Brain microvascular endothelial cell (primary cell): ENCODE data around the gene GRM7.

Experiments used
- DNase-seq: peaks from one replicate; pipeline ENCODE4 v3.0.0-alpha.2; 2020
- H3K27ac ChIP-seq: fragments of 250-450 bp; sonication (Bioruptor Pico); 2 replicates; pipeline ENCODE4 v1.5.1; 2020; ENCODE audit warnings: mild to moderate bottlenecking, moderate library complexity
- H3K27me3 ChIP-seq: fragments of 250-450 bp; sonication (Bioruptor Pico); replicated peaks from 2 replicates; pipeline ENCODE4 v1.5.1; 2020; ENCODE audit warnings: mild to moderate bottlenecking
- H3K36me3 ChIP-seq: fragments of 250-450 bp; sonication (Bioruptor Pico); replicated peaks from 2 replicates; pipeline ENCODE4 v1.5.1; 2020; ENCODE audit warnings: mild to moderate bottlenecking
- H3K4me3 ChIP-seq: 2 replicates; pipeline ENCODE4 v1.5.1; 2011; ENCODE audit warnings: low read depth, mild to moderate bottlenecking, control low read depth, low read length, moderate library complexity
- CTCF ChIP-seq: IDR thresholded peaks from 2 replicates; pipeline ENCODE4 v1.5.1; 2011; ENCODE audit warnings: low read depth, mild to moderate bottlenecking, moderate library complexity, low read length, control low read depth, inconsistent platforms; ENCODE audit errors: missing control alignments
- in situ Hi-C: cut with HindIII; loops from 2 replicates; pipeline ENCODE4 v1.10.0; 2017; ENCODE audit warnings: low sequenced_read_pairs, low pct_ligation_motif_present

The GRM7 gene

GRCh38 chr3:7393944-7394605 lies 533.2 kb downstream of the GRM7 start:
- H3K4me3 ChIP-seq: no peak overlapping the region
- in situ Hi-C loops: no loop called here
- TF ChIP-seq CTCF: no peak
- H3K27ac ChIP-seq: no peak overlapping the region
- no peaks in the 10 kb centered on the region for H3K27me3 ChIP-seq
- H3K36me3 ChIP-seq: no peaks in the 10 kb centered on the region
- no peak for DNase-seq

GRCh38 chr3:7396534-7396933 lies 535.6 kb downstream of the GRM7 start:
- in situ Hi-C loops: no loop called here

GRCh38 chr3:7397097-7397496 lies 536.2 kb downstream of the GRM7 start:
- in situ Hi-C loops: no loop called here
- Histone ChIP-seq H3K27me3 (no peaks in the 10 kb centered on the region), H3K27ac (no peak overlapping the region), H3K36me3 (no peaks in the 10 kb centered on the region), H3K4me3 (no peak overlapping the region)
- TF ChIP-seq CTCF: no peak
- DNase-seq: no peak

More at GRCh38 chr3:7396534-7396933, 535.6 kb downstream of the GRM7 start:
- Histone ChIP-seq H3K4me3 (no peak overlapping the region), H3K27me3 (no peaks in the 10 kb centered on the region), H3K27ac (no peak overlapping the region), H3K36me3 (no peaks in the 10 kb centered on the region)
- no peak for DNase-seq
- TF ChIP-seq CTCF: no peak

- H3K36me3 ChIP-seq: no peaks in the 10 kb centered on the region
- in situ Hi-C loops: no loop called here
- no peak for DNase-seq
- TF ChIP-seq CTCF: no peak
- no peak overlapping the region for H3K27ac ChIP-seq
- H3K27me3 ChIP-seq: no peaks in the 10 kb centered on the region
- no peak overlapping the region for H3K4me3 ChIP-seq
These were observed 539.4 kb downstream of the GRM7 start for GRCh38 chr3:7400360-7400759.

- in situ Hi-C loops: no loop called here
- no peaks in the 10 kb centered on the region for H3K27me3 ChIP-seq
- no peak for DNase-seq
- H3K27ac ChIP-seq: no peak overlapping the region
- no peak overlapping the region for H3K4me3 ChIP-seq
- TF ChIP-seq CTCF: no peak
- H3K36me3 ChIP-seq: no peaks in the 10 kb centered on the region
These were observed 540.5 kb downstream of the GRM7 start for GRCh38 chr3:7401418-7401817.

GRCh38 chr3:7407107-7407506 lies 546.2 kb downstream of the GRM7 start:
- peak; percentile 6 for TF ChIP-seq CTCF
- Histone ChIP-seq H3K27ac (no peak overlapping the region), H3K27me3 (no peaks in the 10 kb centered on the region), H3K36me3 (no peaks in the 10 kb centered on the region), H3K4me3 (no peak overlapping the region)
- in situ Hi-C loops: no loop called here
- no peak for DNase-seq
